ENCODE results near the gene SLC41A3.

DNA sequence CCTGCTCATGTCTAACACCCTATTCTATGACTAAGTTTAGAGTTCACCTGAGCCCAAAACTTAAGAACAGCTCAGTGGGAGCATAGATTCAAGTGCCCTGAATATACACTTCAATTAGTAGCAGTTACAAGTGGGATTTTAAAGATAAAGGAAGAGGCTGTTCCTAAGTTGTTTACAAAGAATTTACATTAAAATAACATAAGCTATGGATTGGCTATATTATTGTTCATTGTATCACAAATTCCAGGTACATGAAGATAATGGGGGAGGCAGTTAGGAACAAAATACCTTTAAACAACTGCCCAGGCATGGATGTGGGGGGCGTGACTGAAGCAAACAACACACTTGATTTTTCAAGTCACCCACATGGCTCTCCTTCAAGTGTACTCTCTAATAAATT, 62.2 kb downstream of the SLC41A3 start:
- TF ChIP-seq, protein P1, sequence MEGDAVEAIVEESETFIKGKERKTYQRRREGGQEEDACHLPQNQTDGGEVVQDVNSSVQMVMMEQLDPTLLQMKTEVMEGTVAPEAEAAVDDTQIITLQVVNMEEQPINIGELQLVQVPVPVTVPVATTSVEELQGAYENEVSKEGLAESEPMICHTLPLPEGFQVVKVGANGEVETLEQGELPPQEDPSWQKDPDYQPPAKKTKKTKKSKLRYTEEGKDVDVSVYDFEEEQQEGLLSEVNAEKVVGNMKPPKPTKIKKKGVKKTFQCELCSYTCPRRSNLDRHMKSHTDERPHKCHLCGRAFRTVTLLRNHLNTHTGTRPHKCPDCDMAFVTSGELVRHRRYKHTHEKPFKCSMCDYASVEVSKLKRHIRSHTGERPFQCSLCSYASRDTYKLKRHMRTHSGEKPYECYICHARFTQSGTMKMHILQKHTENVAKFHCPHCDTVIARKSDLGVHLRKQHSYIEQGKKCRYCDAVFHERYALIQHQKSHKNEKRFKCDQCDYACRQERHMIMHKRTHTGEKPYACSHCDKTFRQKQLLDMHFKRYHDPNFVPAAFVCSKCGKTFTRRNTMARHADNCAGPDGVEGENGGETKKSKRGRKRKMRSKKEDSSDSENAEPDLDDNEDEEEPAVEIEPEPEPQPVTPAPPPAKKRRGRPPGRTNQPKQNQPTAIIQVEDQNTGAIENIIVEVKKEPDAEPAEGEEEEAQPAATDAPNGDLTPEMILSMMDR (IDR thresholded peaks at IDR 0.05): no peak
- TF ChIP-seq POLR2A (IDR thresholded peaks at IDR 0.05) (no peak), EP300 (IDR thresholded peaks at IDR 0.05) (no peak)
